K562 (cell line): ENCODE measurements around the gene TNFAIP8L2. TPM values are rescaled to one million over a fixed set of nuclear protein-coding genes. Genes with fewer than 3 reads are reported as not detected.

ENCODE experiments used
- ATAC-seq: fragments of 200-7000 bp; cut with Tn5 transposase; 3 replicates; pipeline ENCODE4 v1.9.1; 2020; ENCODE audit warnings: moderate library complexity
- BruUV-seq: library from RNA; stranded (reverse); fragments of 400-500 nt; replicated peaks from 2 replicates; lab custom pipeline; 2021; lab: Mats Ljungman, UMichigan
- CTCF ChIA-PET: fragments of 300-600 bp; formaldehyde crosslinking; extraction: SDS; loops from one replicate; lab custom pipeline; 2021; ENCODE audit warnings: low intra/inter-chr PET ratio; lab: Yijun Ruan, JAX
- POLR2A ChIA-PET: fragments of 300-600, 350-650 bp; sonication (Branson Sonifier 250); formaldehyde crosslinking; extraction: SDS; loops from one replicate; lab custom pipeline; 2021; ENCODE audit warnings: antibody characterized with exemption, inconsistent platforms; lab: Yijun Ruan, JAX
- DNase-seq, 4 experiments: peaks; one replicate each; pipeline versions ENCODE4 v3.0.0 to v3.0.0-alpha.2; 2011 to 2018; ENCODE audit warnings: low spot score in 3 of 4, mixed read lengths in 3 of 4; ENCODE audit errors: extremely low read depth in 1 of 4
- FAIRE-seq: peaks from 2 replicates; lab custom pipeline; 2011; peaks lifted over from hg19 to GRCh38; lab: Jason Lieb, UNC
- H2AFZ ChIP-seq: 2 replicates; pipeline ENCODE4 v1.6.0; 2011; ENCODE audit warnings: low read depth, low read length, control low read depth, inconsistent platforms
- H3K27ac ChIP-seq: fragments of 200-600 bp; 3 replicates; pipeline ENCODE4 v1.8.0; 2011; ENCODE audit warnings: low read depth, mild to moderate bottlenecking, control low read depth, inconsistent platforms, low read length, moderate library complexity, mixed read lengths; ENCODE audit errors: extremely low read depth
- H3K27me3 ChIP-seq, 2 experiments: fragments of 300-600 bp in 1 of 2; 2 replicates in 1 of 2; 3 replicates in 1 of 2; pipeline versions ENCODE4 v1.6.0 to v1.8.0; 2011; ENCODE audit warnings: inconsistent platforms in 2 of 2, low read length in 2 of 2, mild to moderate bottlenecking in 1 of 2, mixed read lengths in 1 of 2, moderate library complexity in 1 of 2; ENCODE audit not compliant: control insufficient read depth in 2 of 2, insufficient read depth in 2 of 2
- H3K36me3 ChIP-seq: fragments of 300-600 bp; 3 replicates; pipeline ENCODE4 v1.8.0; 2011; ENCODE audit warnings: mild to moderate bottlenecking, low read length, inconsistent platforms; ENCODE audit not compliant: control insufficient read depth, insufficient read depth
- H3K4me1 ChIP-seq, 2 experiments: fragments of 200-600 bp in 1 of 2; replicated peaks in 1 of 2; 2 replicates in 1 of 2; 3 replicates in 1 of 2; pipeline versions ENCODE4 v1.5.1 to v1.8.0; 2011; ENCODE audit warnings: inconsistent platforms in 2 of 2, low read length in 2 of 2, mild to moderate bottlenecking in 1 of 2, mixed read lengths in 1 of 2, moderate library complexity in 1 of 2; ENCODE audit not compliant: control insufficient read depth in 2 of 2, insufficient read depth in 2 of 2
- H3K4me2 ChIP-seq: 2 replicates; pipeline ENCODE4 v1.6.1; 2011; ENCODE audit warnings: low read length, control low read depth, inconsistent platforms, mixed read lengths; ENCODE audit not compliant: insufficient read depth
- H3K4me3 ChIP-seq: fragments of 200-600 bp; sonication (generic), shearing (Covaris generic); 2 replicates; pipeline ENCODE4 v1.5.1; 2016; ENCODE audit warnings: control low read depth, inconsistent platforms
- H3K79me2 ChIP-seq: fragments of 200-600 bp; 3 replicates; pipeline ENCODE4 v1.8.0; 2011; ENCODE audit warnings: low read length, inconsistent platforms; ENCODE audit not compliant: control insufficient read depth, insufficient read depth
- H3K9ac ChIP-seq, 2 experiments: 2 replicates each; pipeline versions ENCODE4 v1.6.0 to v1.6.1; 2011; ENCODE audit warnings: low read depth in 2 of 2, low read length in 2 of 2, control low read depth in 1 of 2, inconsistent platforms in 1 of 2, mild to moderate bottlenecking in 1 of 2, mixed read lengths in 1 of 2; ENCODE audit not compliant: insufficient read depth in 1 of 2
- H3K9me1 ChIP-seq: one replicate; pipeline ENCODE4 v1.6.0; 2011; ENCODE audit warnings: inconsistent platforms, mild to moderate bottlenecking, low read length, moderate library complexity; ENCODE audit not compliant: control insufficient read depth, insufficient read depth
- H3K9me3 ChIP-seq: replicated peaks from 2 replicates; pipeline ENCODE4 v1.5.1; 2011; ENCODE audit warnings: low read depth, low read length, inconsistent platforms; ENCODE audit not compliant: control insufficient read depth, insufficient read depth
- H4K20me1 ChIP-seq: replicated peaks from 2 replicates; pipeline ENCODE4 v1.6.1; 2011; ENCODE audit warnings: low read length, inconsistent platforms, mixed read lengths; ENCODE audit not compliant: control insufficient read depth, insufficient read depth
- CEBPB ChIP-seq: fragments of 450-650 bp; IDR thresholded peaks from 2 replicates; pipeline ENCODE4 v1.6.1; 2016; ENCODE audit warnings: missing genetic modification characterization, missing compliant biosample characterization
- CHCHD3 ChIP-seq: fragments of 250-450 bp; sonication (Bioruptor Pico); IDR thresholded peaks from 2 replicates; pipeline ENCODE4 v2.1.2; 2022; ENCODE audit warnings: mild to moderate bottlenecking
- CXXC5 ChIP-seq: fragments of 250-450 bp; sonication (Bioruptor Pico); IDR thresholded peaks from 2 replicates; pipeline ENCODE4 v1.8.0; 2022; ENCODE audit warnings: inconsistent platforms, mild to moderate bottlenecking, moderate library complexity
- ERF ChIP-seq: fragments of 450-650 bp; formaldehyde crosslinking; IDR thresholded peaks from 2 replicates; pipeline ENCODE4 v1.4.0; 2020; ENCODE audit warnings: mild to moderate bottlenecking, mixed read lengths
- FUS ChIP-seq: fragments of 200-400 bp; formaldehyde crosslinking; optimal IDR thresholded peaks from 2 replicates; pipeline ENCODE3; 2017; ENCODE audit warnings: low read depth, low read length
- ILF3 ChIP-seq: fragments of 450-650 bp; IDR thresholded peaks from 2 replicates; pipeline ENCODE4 v1.6.1; 2018; ENCODE audit warnings: antibody characterized with exemption, mild to moderate bottlenecking, moderate library complexity, borderline replicate concordance
- LARP7 ChIP-seq: fragments of 450-650 bp; IDR thresholded peaks from 2 replicates; pipeline ENCODE4 v1.6.1; 2016
- PCBP2 ChIP-seq: fragments of 200-400 bp; formaldehyde crosslinking; IDR thresholded peaks from 2 replicates; pipeline ENCODE4 v1.6.1; 2018; ENCODE audit warnings: low read length, low read depth, mild to moderate bottlenecking, moderate library complexity; ENCODE audit not compliant: poor library complexity, severe bottlenecking
- PRPF4 ChIP-seq: fragments of 200-400 bp; formaldehyde crosslinking; IDR thresholded peaks from one replicate; pipeline ENCODE4 v1.6.1; 2017; ENCODE audit warnings: low read length, low read depth, mild to moderate bottlenecking; ENCODE audit not compliant: insufficient read depth, poor library complexity, severe bottlenecking
- RBM17 ChIP-seq: fragments of 200-400 bp; formaldehyde crosslinking; IDR thresholded peaks from 2 replicates; pipeline ENCODE4 v1.6.1; 2017; ENCODE audit warnings: low read depth, mild to moderate bottlenecking, low read length, borderline replicate concordance
- SREBF2 ChIP-seq: sonication (generic); formaldehyde crosslinking; IDR thresholded peaks from 2 replicates; pipeline ENCODE4 v1.4.0; 2020; ENCODE audit warnings: mild to moderate bottlenecking, missing genetic modification reagents
- TCF7L2 ChIP-seq: fragments of 150-350 bp; IDR thresholded peaks from 2 replicates; pipeline ENCODE4 v1.6.1; 2016; ENCODE audit warnings: low read depth, mild to moderate bottlenecking, low read length, moderate library complexity
- XRCC5 ChIP-seq: fragments of 200-400 bp; formaldehyde crosslinking; IDR thresholded peaks from 2 replicates; pipeline ENCODE4 v1.6.1; 2017; ENCODE audit warnings: low read depth, mild to moderate bottlenecking, low read length
- ZBED1 ChIP-seq: IDR thresholded peaks from 2 replicates; pipeline ENCODE4 v1.6.1; 2014
- ZNF408 ChIP-seq: fragments of 250-450 bp; sonication (Bioruptor Pico); IDR thresholded peaks from 2 replicates; pipeline ENCODE4 v1.4.0; 2020; ENCODE audit warnings: low read depth, mild to moderate bottlenecking, moderate library complexity
- ZZZ3 ChIP-seq: fragments of 450-650 bp; IDR thresholded peaks from 2 replicates; pipeline ENCODE4 v1.6.1; 2016; ENCODE audit warnings: antibody characterized with exemption, mild to moderate bottlenecking, moderate library complexity
- WGBS: fragments of 100-300 bp; shearing (Covaris generic); methylation state at CpG from one replicate; pipeline ENCODE4 v1.1.6; 2016; ENCODE audit warnings: low coverage, mixed read lengths; ENCODE audit not compliant: insufficient coverage; ENCODE audit errors: missing lambda C conversion rate; 5-methylcytosine and 5-hydroxymethylcytosine counted together
- in situ Hi-C: fragments of 300-500 bp; cut with MboI; formaldehyde crosslinking; loops from 4 replicates; pipeline ENCODE4 v1.15.0; 2018; ENCODE audit warnings: inconsistent platforms, mixed read lengths
- intact Hi-C: fragments of 100-400 bp; cut with micrococcal nuclease; formaldehyde crosslinking; loops from 2 replicates; pipeline ENCODE4 v1.14.2; 2022
- polyA plus RNA-seq, 8 experiments: library from polyadenylated mRNA; depleted of rRNA in 4 of 8; stranded (reverse) in 5 of 8; unstranded in 3 of 8; fragments of >200 nt; fragmentation: Nextera tagmentation in 2 of 8; fragmentation: Illumina TruSeq in 1 of 8; extraction: Ambion mirVana in 2 of 8; extraction: Trizol in 1 of 8; gene quantifications; 2 replicates each; pipeline versions ENCODE4 v1.2.1 to v1.2.3, GENCODE V29; 2011 to 2014; ENCODE audit warnings: inconsistent platforms in 1 of 8, missing spikeins in 1 of 8
- total RNA-seq, 7 experiments: library from RNA; depleted of rRNA in 6 of 7; stranded (reverse); fragments of >200 nt in 6 of 7; fragmentation: Illumina TruSeq in 2 of 7; extraction: Trizol in 2 of 7; gene quantifications; 2 replicates each; pipeline versions ENCODE4 v1.2.1 to v1.2.3, GENCODE V29; 2011 to 2021; ENCODE audit warnings: low replicate concordance in 1 of 7
- TF ChIP-seq, protein P1 (sequence below): fragments of 250-450 bp; sonication (Bioruptor Pico); IDR thresholded peaks from 2 replicates; pipeline ENCODE4 v1.4.0; 2020; ENCODE audit warnings: mild to moderate bottlenecking, moderate library complexity
- TF ChIP-seq, protein P2 (sequence below): fragments of 250-450 bp; sonication (Bioruptor Pico); IDR thresholded peaks from 2 replicates; pipeline ENCODE4 v1.8.0; 2021; ENCODE audit warnings: mild to moderate bottlenecking, moderate library complexity
- TF ChIP-seq, protein P3 (sequence below): fragments of 450-650 bp; IDR thresholded peaks from 2 replicates; pipeline ENCODE4 v1.6.1; 2016

Gene TNFAIP8L2
- total and polyA plus RNA-seq, 9 of the 15 experiments (the other 6 are each of a cell fraction or from before 2014, with no cell fraction given), result 0.05 to 1.7 (median 0.52) TPM

DNA sequence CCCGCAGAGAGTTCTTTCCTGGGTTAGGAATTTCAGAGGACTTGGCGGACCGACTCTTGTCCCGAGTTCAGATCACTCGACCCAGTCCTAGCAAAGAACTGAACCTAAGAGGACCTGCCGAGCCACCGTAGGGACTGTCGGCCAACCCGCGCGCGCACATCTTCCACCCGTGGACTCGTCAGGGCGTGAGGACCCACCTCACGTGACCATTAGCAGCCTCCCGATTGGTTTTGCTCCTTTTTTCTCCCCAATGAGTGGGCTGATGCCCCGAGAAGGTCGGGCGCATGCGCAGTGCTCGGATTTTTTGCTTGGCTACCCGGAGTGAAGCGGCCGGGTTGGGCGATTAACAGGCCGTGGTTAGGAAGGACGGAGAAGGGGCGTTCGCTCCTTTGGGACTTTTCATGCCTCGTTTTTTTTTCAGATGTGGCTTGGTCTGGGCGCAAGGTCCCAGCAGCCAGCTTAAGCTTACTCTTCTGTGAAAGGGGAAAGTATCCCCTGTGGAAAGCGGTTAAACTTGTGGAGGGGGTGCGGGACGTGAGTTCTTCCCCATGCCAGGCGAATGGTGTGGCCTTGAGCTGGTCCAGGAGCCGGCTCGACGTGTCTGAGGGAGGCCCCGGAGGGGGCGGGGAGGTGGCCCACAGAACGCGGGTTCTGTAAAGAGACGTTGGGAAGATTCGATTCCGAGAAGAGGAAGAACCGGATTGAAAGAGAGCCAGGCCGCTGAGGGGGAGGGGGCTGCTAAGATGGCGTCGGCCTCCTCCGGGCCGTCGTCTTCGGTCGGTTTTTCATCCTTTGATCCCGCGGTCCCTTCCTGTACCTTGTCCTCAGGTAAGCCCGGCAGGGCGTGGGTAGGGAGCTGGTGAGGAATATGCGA is 42.0 kb downstream of the TNFAIP8L2 start, which contains the start of gene PIP5K1A:
Gene PIP5K1A (plus strand): TSS at position 299 of the 874 bp plus-strand sequence. CDS start 445 bp downstream, at position 744.
- Histone ChIP-seq H3K27ac (peak within 1 kb of the TSS; percentile 81), H3K4me3 (peak within 1 kb of the TSS; percentile 56), H3K4me1 (peaks cover 11 to 15% of the 10 kb centered on the region in 2 experiments; a peak in 4 of 5 replicates), H3K36me3 (peaks cover 14% of the 10 kb centered on the region; the same call in 2 of the 3 replicates), H3K9me1 (no peaks in the 10 kb centered on the region), H3K4me2 (peak within 1 kb of the TSS; percentile 83), H3K27me3 (no peaks in the 10 kb centered on the region), H3K9ac (peak within 1 kb of the TSS; percentile 81 to 97), H3K9me3 (no peaks in the 10 kb centered on the region), H4K20me1 (no peaks in the 10 kb centered on the region), H2AFZ (peak within 1 kb of the TSS; percentile 91), H3K79me2 (peaks cover 36% of the 10 kb centered on the region)
- BruUV-seq, result TSS peak; percentile 71
- peak; percentile 93 for FAIRE-seq
- intact Hi-C loops (loop anchor here (10.0 kb wide), 1 partner anchor 186 kb away; no protein-coding TSS in a partner anchor), in situ Hi-C loops (no loop called here)
- DNase-seq, result peak; percentile 94 to 97 (median 96)
- CTCF ChIA-PET, result interaction anchor here (0.7 kb wide), 1 partner anchor 657 kb away, joined by 4 read pairs; no protein-coding TSS in a partner anchor
- POLR2A ChIA-PET, result interaction anchor here (1.0 kb wide), 1 partner anchor 18 kb away, joined by 3 read pairs; no protein-coding TSS in a partner anchor
- ATAC-seq, result peak; percentile 88
- 29% methylated on average over 55 of the region's 60 CpGs for WGBS
- TF ChIP-seq, protein P1, sequence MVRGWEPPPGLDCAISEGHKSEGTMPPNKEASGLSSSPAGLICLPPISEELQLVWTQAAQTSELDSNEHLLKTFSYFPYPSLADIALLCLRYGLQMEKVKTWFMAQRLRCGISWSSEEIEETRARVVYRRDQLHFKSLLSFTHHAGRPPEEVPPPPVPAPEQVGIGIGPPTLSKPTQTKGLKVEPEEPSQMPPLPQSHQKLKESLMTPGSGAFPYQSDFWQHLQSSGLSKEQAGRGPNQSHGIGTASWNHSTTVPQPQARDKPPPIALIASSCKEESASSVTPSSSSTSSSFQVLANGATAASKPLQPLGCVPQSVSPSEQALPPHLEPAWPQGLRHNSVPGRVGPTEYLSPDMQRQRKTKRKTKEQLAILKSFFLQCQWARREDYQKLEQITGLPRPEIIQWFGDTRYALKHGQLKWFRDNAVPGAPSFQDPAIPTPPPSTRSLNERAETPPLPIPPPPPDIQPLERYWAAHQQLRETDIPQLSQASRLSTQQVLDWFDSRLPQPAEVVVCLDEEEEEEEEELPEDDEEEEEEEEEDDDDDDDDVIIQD, result no peak
- TF ChIP-seq ZZZ3, result no peak
- no peak for TF ChIP-seq ERF
- TF ChIP-seq, protein P2, sequence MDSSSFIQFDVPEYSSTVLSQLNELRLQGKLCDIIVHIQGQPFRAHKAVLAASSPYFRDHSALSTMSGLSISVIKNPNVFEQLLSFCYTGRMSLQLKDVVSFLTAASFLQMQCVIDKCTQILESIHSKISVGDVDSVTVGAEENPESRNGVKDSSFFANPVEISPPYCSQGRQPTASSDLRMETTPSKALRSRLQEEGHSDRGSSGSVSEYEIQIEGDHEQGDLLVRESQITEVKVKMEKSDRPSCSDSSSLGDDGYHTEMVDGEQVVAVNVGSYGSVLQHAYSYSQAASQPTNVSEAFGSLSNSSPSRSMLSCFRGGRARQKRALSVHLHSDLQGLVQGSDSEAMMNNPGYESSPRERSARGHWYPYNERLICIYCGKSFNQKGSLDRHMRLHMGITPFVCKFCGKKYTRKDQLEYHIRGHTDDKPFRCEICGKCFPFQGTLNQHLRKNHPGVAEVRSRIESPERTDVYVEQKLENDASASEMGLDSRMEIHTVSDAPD (CRISPR knock-in tag), result no peak
- TF ChIP-seq XRCC5, result no peak
- no peak for TF ChIP-seq ILF3
- peak; percentile 43 for TF ChIP-seq CXXC5
- no peak for TF ChIP-seq LARP7
- TF ChIP-seq CHCHD3, result 0 out of 2 replicates have a peak, but pooled peaks have one; percentile 20
- no peak for TF ChIP-seq FUS
- no peak for TF ChIP-seq RBM17
- TF ChIP-seq, protein P3, sequence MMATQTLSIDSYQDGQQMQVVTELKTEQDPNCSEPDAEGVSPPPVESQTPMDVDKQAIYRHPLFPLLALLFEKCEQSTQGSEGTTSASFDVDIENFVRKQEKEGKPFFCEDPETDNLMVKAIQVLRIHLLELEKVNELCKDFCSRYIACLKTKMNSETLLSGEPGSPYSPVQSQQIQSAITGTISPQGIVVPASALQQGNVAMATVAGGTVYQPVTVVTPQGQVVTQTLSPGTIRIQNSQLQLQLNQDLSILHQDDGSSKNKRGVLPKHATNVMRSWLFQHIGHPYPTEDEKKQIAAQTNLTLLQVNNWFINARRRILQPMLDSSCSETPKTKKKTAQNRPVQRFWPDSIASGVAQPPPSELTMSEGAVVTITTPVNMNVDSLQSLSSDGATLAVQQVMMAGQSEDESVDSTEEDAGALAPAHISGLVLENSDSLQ, result no peak
- TF ChIP-seq ZNF408 (CRISPR knock-in tag), result no peak
- TF ChIP-seq PCBP2, result no peak
- TF ChIP-seq ZBED1, result no peak
- no peak for TF ChIP-seq TCF7L2
- no peak for TF ChIP-seq SREBF2 (CRISPR knock-in tag)
- TF ChIP-seq PRPF4, result no peak
- no peak for TF ChIP-seq CEBPB
